ENCODE results near the gene FBXO34. TPM values are rescaled to one million over a fixed set of nuclear protein-coding genes. Genes with fewer than 3 reads are reported as not detected.

The FBXO34 gene
- total RNA-seq, 2 donors from 2014 or later, result 39.8 to 70.9 TPM

DNA sequence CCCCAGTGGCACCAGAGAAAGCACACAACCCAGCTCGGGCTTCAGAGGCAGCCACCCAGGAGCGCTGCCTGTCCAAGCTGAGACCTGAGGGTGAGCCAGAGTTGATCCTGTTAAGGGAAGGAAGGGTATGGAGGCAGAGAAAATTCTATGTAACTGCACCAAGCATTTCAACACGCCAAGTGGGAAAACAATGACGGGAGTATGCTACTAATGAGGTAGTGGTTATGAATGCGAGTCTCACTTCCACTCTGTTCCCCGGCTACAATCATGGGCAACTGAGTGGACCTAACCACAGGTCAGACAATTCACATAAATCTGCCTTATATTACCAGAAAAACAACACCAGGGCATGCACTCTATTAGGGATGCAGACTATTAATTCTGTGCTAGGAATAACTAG lies 130.5 kb downstream of the FBXO34 start:
- H3K27me3 ChIP-seq, result no peaks in the 10 kb centered on the region
- TF ChIP-seq, protein P1, sequence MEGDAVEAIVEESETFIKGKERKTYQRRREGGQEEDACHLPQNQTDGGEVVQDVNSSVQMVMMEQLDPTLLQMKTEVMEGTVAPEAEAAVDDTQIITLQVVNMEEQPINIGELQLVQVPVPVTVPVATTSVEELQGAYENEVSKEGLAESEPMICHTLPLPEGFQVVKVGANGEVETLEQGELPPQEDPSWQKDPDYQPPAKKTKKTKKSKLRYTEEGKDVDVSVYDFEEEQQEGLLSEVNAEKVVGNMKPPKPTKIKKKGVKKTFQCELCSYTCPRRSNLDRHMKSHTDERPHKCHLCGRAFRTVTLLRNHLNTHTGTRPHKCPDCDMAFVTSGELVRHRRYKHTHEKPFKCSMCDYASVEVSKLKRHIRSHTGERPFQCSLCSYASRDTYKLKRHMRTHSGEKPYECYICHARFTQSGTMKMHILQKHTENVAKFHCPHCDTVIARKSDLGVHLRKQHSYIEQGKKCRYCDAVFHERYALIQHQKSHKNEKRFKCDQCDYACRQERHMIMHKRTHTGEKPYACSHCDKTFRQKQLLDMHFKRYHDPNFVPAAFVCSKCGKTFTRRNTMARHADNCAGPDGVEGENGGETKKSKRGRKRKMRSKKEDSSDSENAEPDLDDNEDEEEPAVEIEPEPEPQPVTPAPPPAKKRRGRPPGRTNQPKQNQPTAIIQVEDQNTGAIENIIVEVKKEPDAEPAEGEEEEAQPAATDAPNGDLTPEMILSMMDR (IDR thresholded peaks at IDR 0.05), result no peak
- DNase-seq, result no peak
- H3K9me3 ChIP-seq, result no peaks in the 10 kb centered on the region
- no peak overlapping the region for H3K9ac ChIP-seq (ENCODE audit: low read depth in 2 of 2, low read length in 2 of 2)
- H3K36me3 ChIP-seq, result no peaks in the 10 kb centered on the region
- H3K4me3 ChIP-seq, result no peak overlapping the region
- intact Hi-C loops (cut with DNase I), result no loop called here
- H3K4me1 ChIP-seq, result no peaks in the 10 kb centered on the region
- H3K27ac ChIP-seq, result no peak overlapping the region

Other genes starting within 250 kb of the FBXO34 start
- 10 to 100 TPM in 1 of 2 donors, 1 to 10 TPM in 1; 5.8 to 22.6 TPM for gene WDHD1, start 244.3 kb upstream of the FBXO34 start, total RNA-seq
- 10 to 100 TPM; 15.9 to 23.7 TPM for gene SOCS4, start 244.2 kb upstream of the FBXO34 start, total RNA-seq
- gene MAPK1IP1L, start 219.8 kb upstream of the FBXO34 start, total RNA-seq, result 10 to 100 TPM; 79.8 to 83.2 TPM
- gene LGALS3, start 142.2 kb upstream of the FBXO34 start, total RNA-seq, result 1,000 to 10,000 TPM; 1,592 to 1,798 TPM
- gene DLGAP5, start 79.8 kb upstream of the FBXO34 start, total RNA-seq, result 10 to 100 TPM; 10.5 to 35.9 TPM
- 1 to 10 TPM; 5.4 to 7.2 TPM for gene ATG14, start 140.4 kb downstream of the FBXO34 start, total RNA-seq
- gene TBPL2, start 169.2 kb downstream of the FBXO34 start, total RNA-seq, result under 1 TPM in 1 of 2 donors, not detected in 1; 0.12 TPM

Data from colonic mucosa (tissue), 4 donors.